BE2C (cell line): ENCODE measurements around the gene KLHL2.
A peak's percentile ranks its signal among the peaks of the same experiment; 100 is the strongest.
"Not testable (repeated sequence)": the region's sequence is repeated elsewhere in the genome, so short reads cannot be mapped to it uniquely, and the experiment has no call there.

Experiments used
- DNase-seq: peaks from one replicate; pipeline ENCODE4 v3.0.0-alpha.2; 2020
- H3K27me3 ChIP-seq: fragments of 250-450 bp; sonication (Bioruptor Pico); 2 replicates; pipeline ENCODE4 v1.5.1; 2020; ENCODE audit warnings: mild to moderate bottlenecking
- H3K36me3 ChIP-seq: fragments of 250-450 bp; sonication (Bioruptor Pico); 2 replicates; pipeline ENCODE4 v1.5.1; 2020; ENCODE audit warnings: mild to moderate bottlenecking
- H3K4me1 ChIP-seq: fragments of 250-450 bp; sonication (Bioruptor Pico); 2 replicates; pipeline ENCODE4 v1.5.1; 2020
- H3K4me3 ChIP-seq: 2 replicates; pipeline ENCODE4 v1.5.1; 2011; ENCODE audit warnings: low read depth, low read length
- H3K9me3 ChIP-seq: fragments of 250-450 bp; sonication (Bioruptor Pico); 2 replicates; pipeline ENCODE4 v1.5.1; 2020
- TF ChIP-seq, protein P1 (sequence below): IDR thresholded peaks from 2 replicates; pipeline ENCODE4 v1.5.1; 2012; ENCODE audit warnings: mild to moderate bottlenecking, low read depth, low read length

The KLHL2 gene

DNA sequence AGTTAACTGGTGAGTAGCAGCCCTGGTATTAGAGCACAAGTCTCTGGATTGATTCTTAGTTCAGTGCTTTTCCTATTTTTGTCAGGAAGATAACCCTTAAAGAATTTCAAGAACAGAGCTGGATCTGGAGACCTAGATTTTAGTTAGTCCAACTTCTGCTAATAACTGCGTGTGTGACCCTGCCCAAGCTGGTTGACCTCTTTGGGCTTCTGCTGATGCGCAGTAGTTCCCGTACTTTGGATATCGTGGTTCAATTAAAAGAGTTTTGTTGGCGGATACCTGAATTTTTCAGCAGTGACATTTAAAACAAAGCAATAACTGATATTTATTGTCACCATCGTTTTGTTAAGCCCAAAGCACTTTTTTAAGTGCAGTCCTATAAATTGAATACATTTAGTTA is 129.4 kb downstream of the KLHL2 start:
- H3K4me1 ChIP-seq = no peaks in the 10 kb centered on the region
- peaks cover 51% of the 10 kb centered on the region for H3K36me3 ChIP-seq
- TF ChIP-seq, protein P1, sequence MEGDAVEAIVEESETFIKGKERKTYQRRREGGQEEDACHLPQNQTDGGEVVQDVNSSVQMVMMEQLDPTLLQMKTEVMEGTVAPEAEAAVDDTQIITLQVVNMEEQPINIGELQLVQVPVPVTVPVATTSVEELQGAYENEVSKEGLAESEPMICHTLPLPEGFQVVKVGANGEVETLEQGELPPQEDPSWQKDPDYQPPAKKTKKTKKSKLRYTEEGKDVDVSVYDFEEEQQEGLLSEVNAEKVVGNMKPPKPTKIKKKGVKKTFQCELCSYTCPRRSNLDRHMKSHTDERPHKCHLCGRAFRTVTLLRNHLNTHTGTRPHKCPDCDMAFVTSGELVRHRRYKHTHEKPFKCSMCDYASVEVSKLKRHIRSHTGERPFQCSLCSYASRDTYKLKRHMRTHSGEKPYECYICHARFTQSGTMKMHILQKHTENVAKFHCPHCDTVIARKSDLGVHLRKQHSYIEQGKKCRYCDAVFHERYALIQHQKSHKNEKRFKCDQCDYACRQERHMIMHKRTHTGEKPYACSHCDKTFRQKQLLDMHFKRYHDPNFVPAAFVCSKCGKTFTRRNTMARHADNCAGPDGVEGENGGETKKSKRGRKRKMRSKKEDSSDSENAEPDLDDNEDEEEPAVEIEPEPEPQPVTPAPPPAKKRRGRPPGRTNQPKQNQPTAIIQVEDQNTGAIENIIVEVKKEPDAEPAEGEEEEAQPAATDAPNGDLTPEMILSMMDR = no peak
- H3K9me3 ChIP-seq = no peaks in the 10 kb centered on the region
- H3K4me3 ChIP-seq = no peak overlapping the region
- DNase-seq = no peak
- H3K27me3 ChIP-seq = no peaks in the 10 kb centered on the region

DNA sequence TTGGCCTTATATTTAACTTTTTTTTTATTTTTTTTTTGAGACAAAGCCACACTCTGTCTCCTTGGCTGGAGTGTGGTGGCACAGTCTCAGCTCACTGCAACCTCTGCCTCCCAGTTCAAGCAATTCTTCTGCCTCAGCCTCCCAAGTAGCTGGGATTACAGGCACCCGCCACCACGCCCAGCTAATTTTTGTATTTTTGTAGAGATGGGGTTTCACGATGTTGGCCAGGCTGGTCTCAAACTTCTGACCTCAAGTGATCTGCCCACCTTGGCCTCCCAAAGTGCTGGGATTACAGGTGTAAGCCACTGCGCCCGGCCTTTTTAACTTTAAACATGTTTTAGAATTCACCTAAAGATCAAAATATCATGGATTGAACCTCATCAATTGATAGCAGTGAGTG is 135.0 kb downstream of the KLHL2 start:
- H3K36me3 ChIP-seq = peaks cover 39% of the 10 kb centered on the region
- H3K4me1 ChIP-seq, H3K9me3 ChIP-seq, H3K27me3 ChIP-seq, DNase-seq, H3K4me3 ChIP-seq: not testable (repeated sequence)

DNA sequence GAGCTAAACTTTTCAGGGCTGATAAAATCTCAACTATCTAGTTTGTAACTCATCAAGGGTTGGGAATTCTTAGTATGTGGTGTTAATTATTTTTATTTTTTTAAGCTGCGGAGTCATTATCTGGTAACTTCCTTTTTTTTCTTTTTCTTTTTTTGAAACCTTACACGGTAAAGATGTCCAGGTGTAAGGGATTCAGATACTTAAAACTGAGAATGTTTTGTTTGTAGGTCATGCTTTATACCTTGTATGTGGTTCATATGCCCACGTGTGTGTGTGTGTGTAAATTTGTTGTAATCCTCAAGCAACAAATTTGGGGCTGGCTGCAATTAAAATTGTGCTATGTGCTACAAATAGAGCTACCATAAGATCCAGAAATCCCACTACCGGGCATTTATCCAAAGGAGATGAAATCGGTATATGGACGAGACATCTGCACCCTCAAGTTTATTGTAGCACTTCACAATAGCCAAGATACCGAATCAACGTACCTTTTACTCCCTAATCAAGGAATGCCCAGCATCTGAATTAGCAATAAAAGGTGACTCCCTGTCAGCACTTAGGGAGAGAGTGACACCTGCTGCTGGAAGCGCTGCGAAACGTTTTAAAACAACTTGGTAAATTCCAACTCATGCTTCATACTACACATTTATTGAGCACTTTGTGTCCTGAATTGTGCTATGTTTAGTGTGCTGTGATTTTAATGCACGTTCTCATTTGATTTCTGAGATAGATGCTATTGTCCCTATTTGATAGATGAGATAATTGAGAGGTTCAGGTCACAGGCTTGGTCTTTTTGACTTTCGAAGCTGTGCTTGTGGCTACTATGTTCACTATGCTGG is 136.2 kb downstream of the KLHL2 start:
- Histone ChIP-seq H3K4me1 (no peaks in the 10 kb centered on the region), H3K36me3 (peaks cover 31% of the 10 kb centered on the region), H3K9me3 (no peaks in the 10 kb centered on the region), H3K4me3 (no peak overlapping the region), H3K27me3 (no peaks in the 10 kb centered on the region)
- no peak for DNase-seq
- TF ChIP-seq, protein P1 = peak; percentile 39

DNA sequence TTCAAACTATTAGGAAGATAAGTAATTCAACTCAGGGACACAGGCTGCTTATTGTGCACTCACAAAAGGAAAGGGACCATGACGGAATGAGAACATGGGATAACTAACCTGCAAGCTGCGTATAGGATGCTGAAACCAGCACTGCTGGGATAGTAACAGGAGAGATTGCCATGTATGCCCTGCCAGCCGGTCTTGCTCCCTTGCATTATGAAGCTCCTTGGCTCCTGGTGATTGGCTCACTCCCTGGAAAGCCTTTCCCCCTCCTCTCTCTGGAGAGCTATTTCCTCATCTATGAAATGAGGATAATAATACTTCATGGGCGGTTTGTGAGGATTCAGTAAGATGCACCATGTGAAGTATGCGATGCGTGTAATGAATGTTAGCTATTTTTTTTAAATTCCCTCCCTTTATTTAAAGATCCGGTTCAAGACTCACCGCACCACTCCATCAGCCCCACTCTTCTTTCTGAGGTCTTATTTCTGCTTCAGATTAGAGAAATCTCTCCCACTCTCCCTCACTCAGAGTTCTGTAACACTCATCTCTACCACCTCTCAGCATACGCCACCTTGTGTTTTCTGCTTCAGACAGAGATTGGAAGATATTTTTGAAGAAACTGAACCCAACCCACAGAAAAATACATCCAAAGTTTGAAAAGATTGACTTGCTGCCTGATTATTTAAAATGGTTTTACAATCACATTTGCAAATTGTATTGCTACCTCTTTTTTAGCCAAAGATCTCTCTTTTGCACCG is 138.5 kb downstream of the KLHL2 start:
- TF ChIP-seq, protein P1 = no peak
- Histone ChIP-seq H3K9me3 (no peaks in the 10 kb centered on the region), H3K4me3 (no peak overlapping the region), H3K4me1 (no peaks in the 10 kb centered on the region), H3K27me3 (no peaks in the 10 kb centered on the region), H3K36me3 (peaks cover 18% of the 10 kb centered on the region)
- DNase-seq = no peak

DNA sequence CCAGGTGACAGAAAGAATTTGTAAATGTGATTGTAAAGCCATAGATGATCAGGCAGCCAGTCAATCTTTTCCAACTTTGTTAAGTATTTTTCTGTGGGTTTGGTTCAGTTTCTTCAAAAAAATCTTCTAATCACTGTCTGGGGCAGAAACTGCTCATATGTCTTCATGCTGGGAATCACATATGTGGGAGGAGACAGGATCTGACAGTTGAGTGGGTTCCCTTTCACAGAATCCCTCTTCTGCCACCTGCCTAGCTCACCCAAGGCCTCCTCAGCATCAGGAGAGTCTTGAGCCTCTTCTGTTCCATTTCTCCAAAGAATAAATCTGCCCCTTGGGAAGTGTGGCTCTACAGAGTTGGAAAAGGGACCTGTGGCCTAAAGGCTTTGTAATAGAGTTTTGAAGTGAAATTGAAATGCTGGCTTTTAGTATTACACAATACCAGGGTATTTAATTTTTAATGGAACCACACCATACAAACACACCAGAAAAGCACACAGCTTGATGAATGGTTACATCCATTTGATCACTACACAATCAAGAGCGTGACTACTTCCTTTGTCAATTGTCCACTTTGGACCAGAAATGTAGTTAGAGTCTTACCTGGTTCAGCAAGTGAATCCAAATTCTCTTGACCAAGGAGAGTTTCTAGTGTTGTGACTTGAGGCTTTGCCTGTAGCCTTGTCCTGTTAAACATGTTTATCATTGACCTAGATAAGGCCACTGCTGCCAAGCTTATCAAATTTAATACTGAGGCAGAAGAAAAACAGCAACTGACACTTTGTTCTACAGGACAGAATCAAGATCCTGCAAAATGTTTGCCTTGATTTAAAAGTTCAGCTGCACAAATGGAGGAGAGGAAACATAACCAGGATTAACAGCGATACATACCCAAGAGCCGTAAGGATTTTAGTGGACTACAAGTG is 140.5 kb downstream of the KLHL2 start:
- no peaks in the 10 kb centered on the region for H3K4me1 ChIP-seq

More for the DNA sequence above, 140.5 kb downstream of the KLHL2 start:
- H3K36me3 ChIP-seq = peaks cover 9% of the 10 kb centered on the region
- DNase-seq = no peak
- H3K4me3 ChIP-seq = no peak overlapping the region
- H3K27me3 ChIP-seq = no peaks in the 10 kb centered on the region
- TF ChIP-seq, protein P1 = no peak
- no peaks in the 10 kb centered on the region for H3K9me3 ChIP-seq
